GM19240 (cell line): ENCODE results near the gene ANKRD62.

Source experiments
- DNase-seq: peaks from one replicate; pipeline ENCODE4 v3.0.0; 2011; ENCODE audit warnings: low spot score; ENCODE audit not compliant: insufficient read length

Gene ANKRD62

DNA sequence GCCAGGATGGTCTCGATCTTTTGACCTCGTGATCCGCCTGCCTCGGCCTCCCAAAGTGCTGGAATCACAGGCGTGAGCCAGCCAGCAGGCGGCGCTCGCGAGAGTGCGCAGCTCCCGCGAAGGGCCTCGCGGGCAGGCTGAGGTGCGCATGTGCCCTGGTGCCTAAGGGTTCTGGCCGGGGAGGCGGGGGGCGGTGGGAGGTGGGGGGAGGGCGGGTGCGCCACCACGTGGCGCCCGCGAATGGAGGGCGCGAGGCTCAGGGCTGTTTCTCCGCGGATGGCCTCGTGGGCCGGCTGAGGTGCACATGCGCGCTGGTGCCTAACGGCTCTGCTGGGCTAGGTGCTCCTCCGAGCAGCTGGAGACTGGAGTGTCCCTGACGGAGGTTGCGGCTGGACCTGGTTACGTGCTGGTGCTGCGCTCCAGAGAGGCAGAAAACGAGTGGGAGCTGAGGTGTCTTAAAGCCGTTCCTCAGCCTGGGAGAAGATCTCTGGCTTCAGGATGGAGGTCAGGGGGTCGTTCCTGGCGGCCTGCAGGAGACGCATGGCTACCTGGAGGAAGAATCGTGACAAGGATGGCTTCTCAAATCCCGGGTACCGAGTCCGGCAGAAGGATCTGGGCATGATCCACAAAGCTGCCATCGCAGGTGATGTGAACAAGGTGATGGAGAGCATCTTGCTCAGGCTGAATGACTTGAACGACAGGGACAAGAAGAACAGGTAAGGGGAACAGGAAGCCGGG is at the start of gene ANKRD62:
ANKRD62 (plus strand) TSS at position 324 of the 738 bp plus-strand sequence; CDS start at position 499, 175 bp downstream.
- no peak for DNase-seq

GRCh38 chr18:12044591-12044990 is 49.1 kb upstream of the ANKRD62 start:
- no peak for DNase-seq

- no peak for DNase-seq
Measured at GRCh38 chr18:12046046-12046750, 47.4 kb upstream of the ANKRD62 start.

DNA sequence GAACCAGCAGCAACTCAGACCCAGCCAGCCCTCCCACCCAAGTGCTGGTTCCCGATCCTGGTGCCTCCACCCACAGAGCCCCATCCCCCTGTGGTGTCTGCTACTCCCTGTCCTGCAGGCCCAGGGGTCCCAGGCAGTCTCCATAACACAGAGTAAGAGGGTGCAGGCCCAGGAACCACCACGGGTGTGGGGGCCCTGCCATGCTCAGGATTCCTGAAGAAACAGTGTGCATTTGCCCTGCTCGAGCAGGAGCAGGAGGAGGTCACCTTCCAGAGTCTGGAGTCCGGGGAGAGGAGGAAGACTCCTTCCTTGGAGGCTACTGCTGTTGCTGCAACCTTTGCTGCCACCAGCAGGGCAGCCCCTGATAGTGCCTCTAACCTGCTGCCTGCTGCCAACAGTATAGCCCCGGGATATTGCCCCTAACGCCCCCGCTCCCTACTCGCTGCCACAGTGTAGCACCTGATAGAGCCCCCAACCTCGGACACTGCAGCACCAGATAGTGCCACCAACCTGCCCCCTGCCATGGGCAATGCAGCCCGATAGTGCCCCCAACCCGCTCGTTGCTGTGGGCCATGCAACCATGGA is 46.8 kb upstream of the ANKRD62 start:
- no peak for DNase-seq

- no peak for DNase-seq
Measured at GRCh38 chr18:12048010-12048826, 45.4 kb upstream of the ANKRD62 start.

DNA sequence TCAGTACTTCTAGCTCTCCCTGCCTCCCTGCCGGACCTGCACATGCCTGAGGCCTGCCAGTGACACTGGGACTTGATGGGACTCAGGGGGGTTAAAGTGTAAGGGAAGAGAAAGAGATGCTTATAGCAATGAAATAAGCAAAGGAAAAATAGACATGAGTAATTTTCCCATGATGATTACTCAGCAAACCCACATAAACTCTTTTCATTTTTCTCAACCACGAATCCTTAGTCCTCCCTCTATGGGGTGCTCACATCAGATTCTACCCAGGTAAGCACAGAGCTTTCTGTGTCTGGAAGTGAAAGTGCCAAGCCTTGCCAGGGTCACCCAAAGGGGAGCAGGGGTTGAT is 44.8 kb upstream of the ANKRD62 start:
- DNase-seq: no peak

DNA sequence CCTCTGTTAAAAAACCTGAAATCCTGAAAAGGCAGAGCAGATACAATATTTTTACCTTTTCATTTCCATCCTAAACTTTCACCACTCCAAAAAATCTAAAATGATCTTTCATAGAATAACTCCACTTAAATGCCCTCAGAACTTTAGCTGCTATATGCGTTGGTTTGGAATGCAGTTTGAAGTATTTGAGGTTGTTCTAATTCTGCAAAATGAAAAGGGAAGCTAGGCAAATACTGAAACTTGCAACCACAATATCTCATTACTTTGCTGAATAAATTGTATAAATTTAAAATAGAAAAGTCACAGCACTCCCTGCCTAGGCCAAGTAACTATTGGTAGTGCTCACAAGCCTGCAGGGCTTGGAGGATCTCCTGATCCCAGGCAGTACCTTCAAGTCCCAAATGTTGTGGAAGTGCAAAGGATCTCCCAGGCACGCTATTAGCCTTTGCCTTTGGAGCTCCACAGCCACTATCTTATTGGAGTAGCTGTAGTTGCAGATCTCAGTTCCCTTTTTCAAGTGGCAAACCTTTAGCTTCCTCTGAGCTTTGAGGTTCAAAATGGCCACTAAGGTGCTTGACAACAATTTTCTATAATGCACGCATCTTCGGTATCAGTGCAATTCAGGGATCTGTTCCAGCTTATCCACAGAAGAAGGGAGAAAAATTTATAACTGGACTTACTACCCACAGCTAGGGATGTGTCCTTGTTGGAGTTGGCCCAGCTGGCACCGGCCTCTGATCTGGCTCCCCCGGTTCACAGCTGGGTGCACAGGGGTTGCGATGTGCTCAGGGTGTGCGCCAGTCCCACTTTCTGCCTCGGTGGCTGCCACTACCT is 43.4 kb upstream of the ANKRD62 start:
- no peak for DNase-seq

DNA sequence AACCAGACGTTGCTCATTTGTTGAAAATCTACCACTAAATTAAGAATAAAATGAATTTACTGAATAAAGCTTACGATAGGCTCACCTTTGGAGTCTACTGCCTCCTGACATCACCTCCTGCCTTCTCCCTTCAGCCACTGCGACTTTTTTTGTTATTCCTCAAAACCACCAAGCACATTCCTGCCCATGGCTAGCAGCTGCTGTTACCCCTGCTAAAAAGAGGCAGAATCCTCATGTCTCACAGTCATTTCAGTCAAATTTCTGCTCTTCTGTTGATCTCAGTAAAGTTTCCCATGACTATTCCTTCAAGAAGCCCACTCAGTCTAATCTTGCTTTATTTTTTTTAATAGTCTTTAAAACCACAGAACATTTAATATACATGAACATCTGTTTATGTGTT is 40.8 kb upstream of the ANKRD62 start:
- DNase-seq: no peak

DNA sequence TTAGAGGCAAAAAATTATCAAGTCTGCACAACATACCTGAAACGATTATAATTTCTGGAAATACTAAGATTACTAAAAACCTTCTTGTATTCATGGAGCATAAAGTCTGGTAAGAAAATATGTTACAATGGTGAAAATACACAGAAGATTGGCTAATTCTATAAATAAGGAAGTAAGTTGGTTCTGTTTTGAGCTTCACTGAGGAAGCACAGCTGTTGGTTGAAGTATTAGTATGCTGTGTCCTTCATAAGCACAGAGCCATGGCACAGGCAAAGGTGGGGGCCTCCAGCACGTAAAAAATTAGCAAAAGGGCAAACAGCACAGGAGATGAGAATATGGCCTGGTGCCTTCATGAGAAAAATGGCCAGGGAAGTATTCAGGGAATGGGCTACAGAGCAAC is 40.4 kb upstream of the ANKRD62 start:
- DNase-seq: peak; percentile 32

DNA sequence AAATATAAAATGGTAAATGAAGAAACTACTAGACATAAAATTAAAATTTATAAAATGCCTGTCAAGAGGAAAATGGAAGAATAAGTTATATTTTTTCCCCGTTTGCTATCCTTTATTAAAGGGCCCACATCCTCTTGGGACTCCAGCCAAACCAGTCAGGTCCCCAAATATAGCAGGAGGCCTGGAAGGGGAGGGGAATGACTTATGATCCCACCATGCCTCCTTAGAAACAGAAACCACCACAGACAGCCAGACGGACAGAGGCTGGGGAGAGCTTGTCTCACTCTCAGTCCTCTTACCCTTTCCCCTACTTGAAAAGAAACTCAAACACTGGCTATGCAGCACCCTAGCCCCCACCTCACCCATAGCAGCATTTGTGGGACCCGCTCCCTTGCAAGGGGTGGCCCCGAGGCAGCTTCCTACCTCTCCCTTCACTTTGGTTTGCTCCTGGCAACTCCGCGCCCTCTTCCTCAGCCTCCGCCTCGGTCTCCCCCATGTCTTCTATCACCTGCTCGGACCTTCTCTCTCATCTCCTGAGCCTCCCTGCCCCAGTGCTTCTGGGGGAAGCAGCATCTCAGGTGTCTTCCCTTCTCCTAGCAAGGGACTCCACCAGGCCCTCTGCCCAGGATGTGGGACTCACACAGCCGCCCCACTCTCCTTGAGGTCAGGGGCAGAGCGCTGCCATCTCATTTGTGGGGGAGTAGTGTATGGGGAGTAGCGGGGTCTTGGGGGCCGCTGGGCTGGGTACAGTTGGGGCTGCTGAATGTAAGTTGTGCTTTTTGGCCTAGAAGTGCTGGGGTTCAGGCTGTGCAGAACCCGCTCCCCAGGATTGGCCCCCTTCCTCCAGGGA is 37.4 kb upstream of the ANKRD62 start:
- DNase-seq: no peak

DNA sequence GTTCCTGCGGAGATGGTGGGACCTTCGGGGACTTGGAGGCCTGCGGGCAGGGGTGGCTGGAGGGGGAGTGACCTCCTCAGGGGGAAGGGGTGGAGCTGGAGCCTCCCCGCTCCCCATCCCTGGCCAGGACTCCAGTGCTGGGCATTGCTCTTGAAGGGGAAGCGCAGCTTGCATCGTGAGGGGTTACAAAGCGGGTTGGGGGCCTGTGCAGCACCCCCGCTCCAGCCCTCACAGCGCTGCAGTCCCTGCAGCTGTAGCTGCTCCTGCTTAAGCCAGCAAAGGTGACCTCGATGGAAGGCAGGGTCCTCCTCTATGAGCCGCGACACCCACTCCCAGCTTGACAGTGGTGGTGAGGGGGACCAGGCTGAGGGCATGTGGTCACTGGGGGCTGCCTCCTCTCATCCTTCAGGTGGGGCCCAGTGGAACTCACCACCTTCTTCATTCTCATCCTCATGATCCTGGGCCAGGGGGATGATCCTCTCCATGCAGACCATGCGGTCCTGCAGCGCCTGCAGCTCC is 36.7 kb upstream of the ANKRD62 start:
- DNase-seq: no peak

DNA sequence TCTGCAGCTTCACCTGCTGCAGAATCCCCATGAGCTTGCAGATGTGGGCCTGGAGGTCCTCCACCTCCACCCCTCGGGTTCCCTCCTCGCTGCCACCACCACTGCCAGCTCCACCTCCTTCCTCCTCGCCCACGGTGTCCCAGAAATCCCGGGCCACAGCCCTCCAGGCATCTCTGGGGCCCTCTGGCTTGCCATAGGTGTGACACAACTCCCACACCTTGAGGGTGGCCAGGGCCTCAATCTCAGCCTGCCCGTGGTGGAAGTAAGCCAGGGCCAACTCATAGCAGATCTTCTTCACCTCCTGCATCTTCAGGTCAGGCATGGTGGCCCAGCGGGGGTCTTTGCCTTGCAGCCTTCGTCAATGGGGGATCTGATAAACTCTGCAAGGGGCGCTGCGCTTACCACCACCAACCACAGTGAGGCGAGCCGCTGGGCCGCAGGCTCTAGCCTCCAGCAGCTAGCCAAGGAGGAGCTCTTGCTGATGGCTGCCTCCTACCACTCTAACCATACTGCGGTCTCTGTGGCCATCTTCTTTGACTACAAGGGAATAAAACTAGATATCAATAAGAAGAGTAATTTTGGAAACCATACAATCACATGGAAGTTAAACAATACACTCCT is 36.1 kb upstream of the ANKRD62 start:
- DNase-seq: no peak

GRCh38 chr18:12059334-12060181 is 34.1 kb upstream of the ANKRD62 start:
- DNase-seq: no peak

DNA sequence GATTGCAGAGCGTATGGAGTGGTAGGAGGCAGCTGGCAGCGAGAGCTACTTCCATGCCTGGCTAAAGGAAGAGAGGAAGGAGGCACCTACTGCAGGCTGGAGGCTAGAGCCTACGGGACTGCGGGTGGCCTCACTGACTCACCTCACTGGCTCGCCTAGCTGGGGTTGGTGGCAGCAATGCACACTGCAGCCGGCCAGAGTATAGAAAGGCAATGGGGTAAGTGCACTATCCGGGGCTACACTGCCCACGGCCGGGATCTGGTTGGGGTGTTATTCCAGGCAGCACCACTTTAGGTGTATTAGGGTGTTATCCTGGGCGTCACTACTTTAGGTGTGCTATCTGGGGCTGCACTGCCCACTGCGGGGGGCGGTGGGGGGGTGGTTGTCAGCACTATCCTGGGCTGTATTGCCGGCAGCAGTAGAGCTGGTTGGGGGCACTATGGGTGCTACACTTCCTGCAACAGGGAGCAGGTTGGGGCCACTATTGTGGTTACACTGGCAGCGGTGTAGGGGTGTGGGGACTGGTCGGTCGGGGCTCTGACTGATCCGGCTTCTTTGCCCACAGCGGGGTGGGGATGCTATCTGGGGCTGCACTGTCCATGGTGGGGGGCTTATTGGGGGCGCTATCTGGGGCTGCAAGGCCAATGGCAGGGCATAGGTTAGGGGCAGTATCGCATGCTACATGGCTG is 33.3 kb upstream of the ANKRD62 start:
- no peak for DNase-seq

DNA sequence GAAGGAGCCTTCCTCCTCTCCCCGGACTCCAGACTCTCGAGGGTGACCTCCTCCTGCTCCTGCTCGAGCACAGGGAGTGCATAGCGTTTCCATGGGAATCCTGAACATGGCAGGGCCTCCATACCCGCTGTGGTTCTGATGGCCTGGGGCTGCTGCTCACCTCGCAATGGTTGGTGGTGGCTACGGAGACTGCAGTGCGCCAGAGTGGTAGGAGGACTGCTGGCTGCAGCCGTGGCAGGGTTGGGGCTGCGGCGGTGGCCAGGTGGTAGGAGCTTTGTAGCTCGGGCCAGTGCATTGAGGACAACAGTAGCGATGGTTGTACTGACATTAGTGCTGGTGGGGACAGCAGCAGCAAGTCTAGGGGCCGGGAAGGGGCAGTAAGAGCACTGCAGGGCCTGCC is 32.0 kb upstream of the ANKRD62 start:
- DNase-seq: no peak

DNA sequence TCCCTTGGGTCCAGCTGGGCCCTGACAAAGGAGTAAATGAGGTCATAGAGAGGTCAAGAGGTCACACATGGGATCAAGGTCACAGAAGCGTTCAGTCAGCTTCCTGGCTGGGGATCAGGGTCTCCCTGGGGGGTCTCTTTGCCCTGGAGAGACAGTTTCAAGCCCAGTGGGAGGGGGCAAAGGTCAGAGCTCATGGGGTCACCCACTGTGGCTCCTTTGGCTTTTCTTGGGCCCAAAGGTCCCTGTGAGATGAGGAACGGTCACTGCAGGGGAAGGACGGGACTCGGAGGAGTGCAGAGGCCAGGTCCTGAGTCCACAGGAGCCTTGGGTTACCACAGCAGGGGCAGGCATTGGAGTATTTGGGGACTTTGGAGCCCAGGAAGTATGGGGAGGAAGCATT is 30.7 kb upstream of the ANKRD62 start:
- DNase-seq: no peak

- no peak for DNase-seq
Measured at GRCh38 chr18:12064086-12064763, 29.4 kb upstream of the ANKRD62 start.
